HepG2 (cell line): ENCODE results near the gene AGRN. TPM values are rescaled to one million over a fixed set of nuclear protein-coding genes. Genes with fewer than 3 reads are reported as not detected.

ENCODE experiments used
- CEBPZ ChIP-seq: IDR thresholded peaks from 2 replicates; pipeline ENCODE4 v1.6.1; 2012; ENCODE audit warnings: low read length, improper control_type of control experiment
- EZH2 ChIP-seq: conservative IDR thresholded peaks from 2 replicates; pipeline ENCODE4 v1.6.1; 2012; ENCODE audit warnings: mild to moderate bottlenecking, low read depth, low read length, moderate library complexity
- FOXK1 ChIP-seq: sonication (generic); formaldehyde crosslinking; IDR thresholded peaks from 2 replicates; pipeline ENCODE4 v1.4.0; 2020; ENCODE audit warnings: low read depth, missing genetic modification reagents, borderline replicate concordance
- HDAC6 ChIP-seq: fragments of 200-600 bp; sonication (generic); IDR thresholded peaks from 2 replicates; pipeline ENCODE4 v1.7.0; 2017; ENCODE audit warnings: mild to moderate bottlenecking, antibody characterized with exemption, low read length, low read depth
- HNF4A ChIP-seq: sonication (generic); formaldehyde crosslinking; IDR thresholded peaks from 2 replicates; pipeline ENCODE4 v1.4.0; 2020; ENCODE audit warnings: missing genetic modification reagents
- HOXA3 ChIP-seq: sonication (generic); formaldehyde crosslinking; IDR thresholded peaks from 2 replicates; pipeline ENCODE4 v1.5.0; 2020; ENCODE audit warnings: missing genetic modification reagents
- KMT2A ChIP-seq: sonication (generic); formaldehyde crosslinking; IDR thresholded peaks from 2 replicates; pipeline ENCODE4 v1.4.0; 2020; ENCODE audit warnings: missing genetic modification reagents
- MEIS2 ChIP-seq: sonication (generic); formaldehyde crosslinking; IDR thresholded peaks from 2 replicates; pipeline ENCODE4 v1.9.0; 2021; ENCODE audit warnings: mild to moderate bottlenecking, missing genetic modification reagents
- MXI1 ChIP-seq: IDR thresholded peaks from 3 replicates; pipeline ENCODE4 v1.6.1; 2012; ENCODE audit warnings: low read depth, low read length, inconsistent platforms, borderline replicate concordance
- NR2F2 ChIP-seq: IDR thresholded peaks from 2 replicates; pipeline ENCODE4 v1.6.1; 2012; ENCODE audit warnings: low read depth, inconsistent platforms, borderline replicate concordance
- PHF8 ChIP-seq: sonication (generic); formaldehyde crosslinking; IDR thresholded peaks from 2 replicates; pipeline ENCODE4 v1.5.0; 2020; ENCODE audit warnings: missing genetic modification reagents
- SNAPC2 ChIP-seq: sonication (generic); formaldehyde crosslinking; IDR thresholded peaks from 2 replicates; pipeline ENCODE4 v1.8.1; 2022; ENCODE audit warnings: mild to moderate bottlenecking, missing genetic modification reagents
- TEAD3 ChIP-seq: optimal IDR thresholded peaks from 2 replicates; pipeline ENCODE3; 2016; ENCODE audit warnings: borderline replicate concordance
- THAP9 ChIP-seq: sonication (generic); formaldehyde crosslinking; IDR thresholded peaks from 2 replicates; pipeline ENCODE4; 2020; ENCODE audit warnings: missing genetic modification reagents, mild to moderate bottlenecking, borderline replicate concordance
- ZNF101 ChIP-seq: sonication (generic); formaldehyde crosslinking; IDR thresholded peaks from 2 replicates; pipeline ENCODE4 v1.4.0; 2020; ENCODE audit warnings: mild to moderate bottlenecking, low read depth, missing genetic modification reagents, borderline replicate concordance
- ZNF274 ChIP-seq: sonication (generic); formaldehyde crosslinking; IDR thresholded peaks from 2 replicates; pipeline ENCODE4 v1.5.1; 2020; ENCODE audit warnings: mild to moderate bottlenecking, missing genetic modification reagents
- ZNF484 ChIP-seq: sonication (generic); formaldehyde crosslinking; IDR thresholded peaks from 2 replicates; pipeline ENCODE4 v1.5.1; 2020; ENCODE audit warnings: mild to moderate bottlenecking, low read depth, missing genetic modification reagents, borderline replicate concordance
- ZNF761 ChIP-seq: sonication (generic); formaldehyde crosslinking; conservative IDR thresholded peaks from 2 replicates; pipeline ENCODE4 v1.4.0; 2020; ENCODE audit warnings: mild to moderate bottlenecking, missing genetic modification reagents
- ZSCAN5A ChIP-seq: sonication (generic); formaldehyde crosslinking; IDR thresholded peaks from 2 replicates; pipeline ENCODE4 v1.8.0; 2022; ENCODE audit warnings: mild to moderate bottlenecking, missing genetic modification reagents, borderline replicate concordance
- polyA plus RNA-seq, 8 experiments: library from polyadenylated mRNA; depleted of rRNA in 3 of 8; stranded (reverse) in 7 of 8; unstranded in 1 of 8; fragments of >200 nt; fragmentation: Illumina TruSeq in 4 of 8; extraction: Trizol in 4 of 8; gene quantifications; 2 replicates each; pipeline versions ENCODE4 v1.2.1 to v1.2.3, GENCODE V29; 2011 to 2016; ENCODE audit warnings: low read depth in 4 of 8, missing spikeins in 1 of 8, mixed read lengths in 1 of 8; ENCODE audit not compliant: insufficient read depth in 1 of 8
- total RNA-seq, 5 experiments: library from RNA; depleted of rRNA; stranded (reverse); fragments of >200 nt; fragmentation: Illumina TruSeq; extraction: Trizol; gene quantifications; 2 replicates each; pipeline ENCODE4 v1.2.3, GENCODE V29; 2016; ENCODE audit warnings: low read depth in 1 of 5

AGRN gene
- total and polyA plus RNA-seq, 2 of the 13 experiments (the other 11 are each of a cell fraction or from before 2014, with no cell fraction given): 29.8 to 65.2 TPM

GRCh38 chr1:998995-999724, 20.8 kb upstream of the AGRN start (continued):
- TF ChIP-seq CEBPZ: no peak
- TF ChIP-seq PHF8 (CRISPR knock-in tag): no peak
- TF ChIP-seq ZNF101 (CRISPR knock-in tag): no peak
- TF ChIP-seq HNF4A (CRISPR knock-in tag): no peak
- no peak for TF ChIP-seq MXI1
- TF ChIP-seq TEAD3 (CRISPR knock-in tag): no peak
- TF ChIP-seq HOXA3: peak; percentile 55; the same call in 1 of the 2 replicates
- TF ChIP-seq SNAPC2: no peak
- TF ChIP-seq ZNF761 (CRISPR knock-in tag): no peak
- no peak for TF ChIP-seq ZSCAN5A
- no peak for TF ChIP-seq EZH2
- TF ChIP-seq NR2F2: no peak
- TF ChIP-seq HDAC6: no peak
- TF ChIP-seq ZNF274: no peak
- TF ChIP-seq KMT2A (CRISPR knock-in tag): no peak
- TF ChIP-seq FOXK1 (CRISPR knock-in tag): no peak
- no peak for TF ChIP-seq THAP9 (CRISPR knock-in tag)
- 0 out of 2 replicates have a peak, but pooled peaks have one; percentile 10 for TF ChIP-seq MEIS2 (CRISPR knock-in tag)
- no peak for TF ChIP-seq ZNF484 (CRISPR knock-in tag)
